GM12891 (cell line): ENCODE results near the gene ANKS1B.

Experiments used
- DNase-seq: peaks from one replicate; pipeline ENCODE4 v3.0.0; 2011; ENCODE audit warnings: low spot score; ENCODE audit not compliant: insufficient read length
- FAIRE-seq: peaks from 2 replicates; lab custom pipeline; 2011; peaks lifted over from hg19 to GRCh38; lab: Jason Lieb, UNC
- PAX5 ChIP-seq: IDR thresholded peaks from 2 replicates; pipeline ENCODE4 v1.6.1; 2011; ENCODE audit warnings: low read length, moderate library complexity, mild to moderate bottlenecking; ENCODE audit not compliant: insufficient read depth, severe bottlenecking
- POLR2A ChIP-seq: IDR thresholded peaks from 2 replicates; pipeline ENCODE4 v1.6.1; 2011; ENCODE audit warnings: low read depth, low read length, control low read depth
- POLR2AphosphoS5 ChIP-seq: IDR thresholded peaks from 2 replicates; pipeline ENCODE4 v1.6.1; 2011; ENCODE audit warnings: low read depth, low read length, control low read depth
- POU2F2 ChIP-seq: IDR thresholded peaks from 2 replicates; pipeline ENCODE4 v1.6.1; 2011; ENCODE audit warnings: low read depth, mild to moderate bottlenecking, control low read depth, low read length, moderate library complexity
- SPI1 ChIP-seq: IDR thresholded peaks from 2 replicates; pipeline ENCODE4 v1.6.1; 2011; ENCODE audit warnings: low read depth, low read length, control low read depth
- TAF1 ChIP-seq: IDR thresholded peaks from 2 replicates; pipeline ENCODE4 v1.6.1; 2011; ENCODE audit warnings: low read depth, low read length, control low read depth

Gene ANKS1B

DNA sequence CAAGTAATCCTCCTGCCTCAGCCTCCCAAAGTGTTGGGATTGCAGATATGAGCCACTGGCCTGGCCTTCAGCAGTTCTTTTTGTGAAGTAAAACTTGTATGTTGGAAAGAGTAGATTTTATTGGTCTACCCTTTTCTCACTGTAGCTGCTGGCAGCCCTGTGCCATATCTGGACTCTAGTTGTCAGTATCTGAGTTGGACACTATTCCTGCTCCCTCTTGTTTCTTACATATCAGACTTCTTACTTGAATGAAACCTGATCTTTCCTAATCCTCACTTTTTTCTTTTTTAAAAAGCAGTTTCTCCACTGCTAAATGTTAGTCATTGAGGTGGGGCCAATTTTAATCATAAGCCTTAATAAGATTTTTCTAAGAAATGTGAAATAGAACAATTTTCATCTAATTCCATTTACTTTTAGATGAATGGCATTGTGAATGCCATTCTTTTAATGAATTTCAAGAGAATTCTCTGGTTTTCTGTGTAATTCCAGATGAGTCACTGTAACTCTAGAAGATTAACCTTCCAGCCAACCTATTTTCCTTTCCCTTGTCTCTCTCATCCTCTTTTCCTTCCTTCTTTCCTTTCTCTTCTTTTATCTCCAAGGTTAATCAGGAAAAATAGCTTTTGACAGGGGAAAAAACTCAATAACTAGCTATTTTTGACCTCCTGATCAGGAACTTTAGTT lies 1250.9 kb downstream of the ANKS1B start:
- DNase-seq (no peak), FAIRE-seq (no peak)
- TF ChIP-seq PAX5 (no peak), TAF1 (no peak), POLR2A (no peak), POLR2AphosphoS5 (no peak), POU2F2 (no peak), SPI1 (no peak)

DNA sequence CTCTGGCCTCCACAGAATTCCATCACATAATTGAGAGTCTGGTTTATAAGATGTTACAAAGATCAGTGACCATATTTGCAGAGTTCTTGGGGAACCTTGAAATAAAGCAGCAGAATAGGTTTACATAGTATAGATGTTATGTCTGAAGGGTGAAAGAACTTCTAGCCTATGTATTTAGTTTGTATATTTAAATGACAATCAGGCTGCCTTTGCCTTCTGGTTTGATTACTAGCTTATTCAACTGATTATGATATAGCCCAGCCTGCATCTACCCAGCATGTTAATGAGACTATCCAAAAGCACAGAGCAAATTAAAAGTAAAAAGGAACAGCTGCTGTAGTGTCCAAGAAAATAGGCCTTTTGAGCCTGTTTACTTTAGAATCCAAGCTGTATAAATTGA lies 1254.3 kb downstream of the ANKS1B start:
- TF ChIP-seq SPI1 (no peak), TAF1 (no peak), PAX5 (no peak), POLR2AphosphoS5 (no peak), POLR2A (no peak), POU2F2 (no peak)
- no peak for DNase-seq
- FAIRE-seq: no peak

DNA sequence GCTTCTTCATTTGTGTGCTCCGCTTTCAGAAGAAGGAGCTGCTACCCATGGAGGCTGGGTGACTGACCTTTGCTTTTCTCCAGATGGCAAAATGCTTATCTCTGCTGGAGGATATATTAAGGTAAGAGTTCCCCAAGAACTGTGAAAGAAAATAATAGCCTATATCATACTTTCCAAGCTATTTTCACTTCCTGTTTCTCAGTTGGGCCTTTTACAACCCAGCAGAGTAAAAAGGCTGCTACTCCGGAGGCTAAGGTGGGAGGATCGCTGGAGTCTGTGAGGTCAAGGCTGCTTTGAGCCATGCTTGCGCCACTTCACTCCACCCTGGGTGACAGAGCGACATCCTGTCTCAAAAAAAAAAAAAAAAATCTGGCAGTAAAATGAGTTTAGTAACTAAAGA lies 1257.5 kb downstream of the ANKS1B start:
- no peak for DNase-seq
- no peak for FAIRE-seq
- peak; percentile 87 for TF ChIP-seq SPI1
- no peak for TF ChIP-seq POLR2A

DNA sequence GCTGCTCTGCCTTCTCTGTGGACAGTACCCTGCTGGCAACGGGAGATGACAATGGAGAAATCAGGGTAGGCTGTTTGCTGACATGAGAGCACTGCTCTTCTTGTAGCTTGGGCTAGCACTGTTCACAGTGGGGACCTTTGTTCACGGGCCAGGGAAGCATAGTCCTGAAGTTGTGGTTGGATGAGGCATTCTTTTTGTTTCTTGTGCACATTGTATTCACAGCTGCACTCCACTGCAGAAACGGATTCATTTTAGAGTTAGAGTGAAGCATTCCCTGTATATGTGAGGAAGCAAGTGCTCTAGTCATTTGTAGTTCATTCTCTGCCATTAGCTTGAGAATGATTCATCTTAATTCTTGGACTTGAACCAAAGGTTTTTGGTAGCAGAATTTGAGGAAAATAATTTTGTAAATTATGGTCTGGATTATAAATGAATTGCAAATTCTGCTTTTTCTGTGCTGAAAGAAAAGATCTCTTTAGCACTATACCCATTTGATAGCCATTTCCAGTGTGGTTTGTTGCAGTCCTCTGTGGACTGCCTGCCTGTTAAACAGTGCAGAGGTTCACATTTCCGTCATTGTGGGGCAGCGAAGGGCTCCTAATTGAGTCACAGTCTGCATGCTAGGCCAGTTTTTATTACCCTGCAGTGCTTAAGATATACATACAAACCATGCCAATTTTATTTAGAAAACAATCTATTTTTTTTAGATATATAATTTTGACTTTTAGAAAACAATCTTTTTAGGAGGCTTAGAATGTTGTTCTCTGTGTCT lies 1259.1 kb downstream of the ANKS1B start:
- peak; percentile 23 for DNase-seq
- FAIRE-seq: no peak
- TF ChIP-seq PAX5 (no peak), POLR2AphosphoS5 (no peak), SPI1 (no peak), TAF1 (no peak), POLR2A (no peak)

DNA sequence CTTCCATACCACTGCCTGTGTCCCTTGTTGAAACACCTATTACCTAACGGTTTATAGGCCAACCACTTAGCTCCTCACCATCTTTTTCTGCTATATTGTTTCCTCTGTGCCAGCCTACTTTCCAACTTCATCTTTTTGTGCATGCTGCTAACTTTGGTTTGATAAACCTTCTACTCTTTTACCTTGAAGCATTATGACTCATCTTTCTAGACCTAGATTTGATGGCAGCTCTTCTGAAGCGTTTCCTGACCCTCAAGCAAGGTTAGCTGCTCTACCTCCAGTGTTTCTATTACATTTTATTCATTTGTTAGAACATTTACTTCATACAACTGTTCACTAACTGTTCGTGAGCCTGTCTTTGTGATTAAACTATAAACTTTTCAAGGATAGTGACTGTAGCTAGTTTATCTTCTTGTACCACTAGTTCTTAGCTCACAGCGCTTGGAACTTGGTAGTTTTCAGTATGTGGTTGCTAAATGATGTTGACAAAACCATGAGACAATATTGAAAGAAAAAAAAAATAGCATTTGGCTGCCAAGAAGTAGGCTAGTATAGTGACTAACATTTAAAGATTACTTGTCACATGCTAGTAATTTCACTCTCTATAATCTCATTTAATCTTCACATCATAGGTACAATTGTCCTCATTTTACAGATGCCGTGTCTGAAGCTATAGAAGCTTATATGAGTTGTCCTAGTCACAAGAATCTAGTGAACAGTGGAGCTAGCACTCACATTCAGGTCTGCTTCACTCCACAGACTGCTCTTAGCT lies 1260.2 kb downstream of the ANKS1B start:
- DNase-seq (no peak), FAIRE-seq (no peak)
- TF ChIP-seq POLR2AphosphoS5 (no peak), TAF1 (no peak), SPI1 (no peak), PAX5 (no peak), POLR2A (no peak), POU2F2 (no peak)

DNA sequence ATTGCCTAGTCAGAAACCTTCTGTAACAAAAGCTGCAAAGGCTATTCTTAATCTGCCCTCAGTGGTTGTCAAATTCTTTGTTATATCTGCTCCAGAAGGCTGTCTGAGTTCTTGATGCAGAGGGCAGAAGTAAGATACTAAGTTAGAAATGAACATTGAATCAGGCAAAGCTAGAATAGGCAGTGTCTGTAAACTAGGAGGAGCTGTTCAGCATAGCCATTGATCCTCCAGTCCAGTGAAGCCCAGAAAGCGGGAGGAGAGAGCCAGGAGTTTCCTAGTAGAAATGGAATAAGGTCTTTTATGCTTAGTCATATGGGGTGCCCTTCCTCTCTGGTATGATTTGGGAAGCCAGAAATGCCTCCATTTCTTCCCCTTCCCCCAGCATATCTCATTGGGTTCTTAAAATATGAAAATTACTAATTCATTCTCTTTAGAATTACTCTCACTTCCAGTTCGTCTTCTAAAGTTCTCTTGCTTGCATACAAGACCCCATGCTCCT lies 1263.5 kb downstream of the ANKS1B start:
- no peak for TF ChIP-seq TAF1
- no peak for TF ChIP-seq POLR2A
- TF ChIP-seq SPI1: no peak
- no peak for TF ChIP-seq PAX5
- no peak for TF ChIP-seq POU2F2
- TF ChIP-seq POLR2AphosphoS5: no peak
- no peak for FAIRE-seq

DNA sequence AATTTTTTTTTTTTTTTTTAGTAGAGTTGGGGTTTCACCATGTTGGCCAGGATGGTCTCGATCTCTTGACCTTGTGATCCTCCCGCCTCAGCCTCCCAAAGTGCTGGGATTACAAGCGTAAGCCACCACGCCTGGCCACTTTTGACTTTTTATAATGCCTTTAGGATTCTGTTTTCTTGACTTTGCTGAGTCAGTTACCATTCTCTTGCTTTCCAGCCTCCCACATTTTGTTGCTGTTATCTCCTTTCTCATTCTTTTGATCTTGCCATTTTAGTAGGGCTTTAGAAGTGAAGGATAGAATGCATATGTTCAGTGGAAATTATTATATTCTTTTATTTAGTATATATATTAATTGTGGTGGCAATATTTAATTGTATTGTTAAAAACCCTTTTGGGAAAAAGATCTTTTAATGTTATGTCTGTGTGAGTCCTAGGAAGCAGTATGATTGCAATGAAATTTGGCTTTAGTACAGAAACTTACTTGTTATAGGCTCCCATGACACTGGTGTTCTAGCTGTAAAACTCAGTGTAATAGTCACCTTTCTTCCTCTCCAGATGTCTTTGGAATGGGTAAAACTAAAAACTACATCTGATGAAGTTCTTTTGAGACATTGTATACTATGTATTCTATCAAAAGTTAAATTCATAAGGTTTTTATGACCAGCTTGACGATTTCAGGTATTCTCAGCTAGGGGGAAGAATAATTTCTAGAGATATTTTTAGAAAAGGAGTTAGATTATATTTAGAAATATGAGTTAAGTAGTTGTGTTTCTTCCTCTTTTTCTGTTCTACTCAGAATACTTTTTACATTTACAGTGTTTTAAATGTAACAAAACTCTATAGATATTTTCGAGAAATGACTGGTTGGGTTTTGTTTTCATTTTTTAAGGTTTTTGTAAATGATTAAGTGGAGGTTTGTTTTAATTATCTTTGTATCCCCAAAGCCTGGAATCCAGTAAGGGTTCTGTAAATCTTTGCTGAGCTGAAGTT lies 1264.9 kb downstream of the ANKS1B start:
- DNase-seq: no peak
- no peak for FAIRE-seq
- TF ChIP-seq POLR2AphosphoS5 (no peak), POLR2A (no peak), POU2F2 (no peak), TAF1 (no peak), SPI1 (no peak), PAX5 (no peak)

More for the DNA sequence above, 1263.5 kb downstream of the ANKS1B start:
- DNase-seq: no peak

DNA sequence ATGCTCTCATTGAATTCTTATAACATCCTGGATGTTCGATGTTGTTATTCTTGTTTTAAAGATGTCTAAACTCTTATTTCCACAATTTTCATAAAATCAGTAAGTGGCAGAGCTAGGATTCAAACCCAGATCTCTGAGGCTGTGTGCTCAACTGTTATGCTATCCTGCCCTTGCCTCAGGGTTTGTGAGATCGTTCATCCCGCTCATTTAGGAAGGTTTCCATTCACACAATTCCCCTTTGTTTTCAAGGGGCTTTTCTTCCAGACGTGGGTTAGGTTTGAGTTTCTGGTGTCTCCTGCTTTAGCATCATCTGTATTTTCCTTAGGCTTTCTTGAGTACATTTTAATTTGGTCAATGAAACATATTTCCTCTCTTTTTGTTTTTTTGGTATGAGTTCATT lies 1270.3 kb downstream of the ANKS1B start:
- TF ChIP-seq POU2F2 (no peak), PAX5 (no peak), TAF1 (no peak), POLR2A (no peak), POLR2AphosphoS5 (no peak), SPI1 (no peak)
- FAIRE-seq (no peak), DNase-seq (no peak)
